ENCODE results near the gene WDR49.

- TF ChIP-seq, protein P1, sequence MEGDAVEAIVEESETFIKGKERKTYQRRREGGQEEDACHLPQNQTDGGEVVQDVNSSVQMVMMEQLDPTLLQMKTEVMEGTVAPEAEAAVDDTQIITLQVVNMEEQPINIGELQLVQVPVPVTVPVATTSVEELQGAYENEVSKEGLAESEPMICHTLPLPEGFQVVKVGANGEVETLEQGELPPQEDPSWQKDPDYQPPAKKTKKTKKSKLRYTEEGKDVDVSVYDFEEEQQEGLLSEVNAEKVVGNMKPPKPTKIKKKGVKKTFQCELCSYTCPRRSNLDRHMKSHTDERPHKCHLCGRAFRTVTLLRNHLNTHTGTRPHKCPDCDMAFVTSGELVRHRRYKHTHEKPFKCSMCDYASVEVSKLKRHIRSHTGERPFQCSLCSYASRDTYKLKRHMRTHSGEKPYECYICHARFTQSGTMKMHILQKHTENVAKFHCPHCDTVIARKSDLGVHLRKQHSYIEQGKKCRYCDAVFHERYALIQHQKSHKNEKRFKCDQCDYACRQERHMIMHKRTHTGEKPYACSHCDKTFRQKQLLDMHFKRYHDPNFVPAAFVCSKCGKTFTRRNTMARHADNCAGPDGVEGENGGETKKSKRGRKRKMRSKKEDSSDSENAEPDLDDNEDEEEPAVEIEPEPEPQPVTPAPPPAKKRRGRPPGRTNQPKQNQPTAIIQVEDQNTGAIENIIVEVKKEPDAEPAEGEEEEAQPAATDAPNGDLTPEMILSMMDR (IDR thresholded peaks at IDR 0.05; ENCODE audit: low read length) = no peak
- TF ChIP-seq EZH2 (IDR thresholded peaks at IDR 0.05; ENCODE audit: borderline replicate concordance, low read length) = no peak
Observed at GRCh38 chr3:167666563-167666962, 12.8 kb upstream of the WDR49 start.
